ENCODE data around the gene CIZ1.
A peak's percentile ranks its signal among the peaks of the same experiment; 100 is the strongest.

CIZ1 gene

DNA sequence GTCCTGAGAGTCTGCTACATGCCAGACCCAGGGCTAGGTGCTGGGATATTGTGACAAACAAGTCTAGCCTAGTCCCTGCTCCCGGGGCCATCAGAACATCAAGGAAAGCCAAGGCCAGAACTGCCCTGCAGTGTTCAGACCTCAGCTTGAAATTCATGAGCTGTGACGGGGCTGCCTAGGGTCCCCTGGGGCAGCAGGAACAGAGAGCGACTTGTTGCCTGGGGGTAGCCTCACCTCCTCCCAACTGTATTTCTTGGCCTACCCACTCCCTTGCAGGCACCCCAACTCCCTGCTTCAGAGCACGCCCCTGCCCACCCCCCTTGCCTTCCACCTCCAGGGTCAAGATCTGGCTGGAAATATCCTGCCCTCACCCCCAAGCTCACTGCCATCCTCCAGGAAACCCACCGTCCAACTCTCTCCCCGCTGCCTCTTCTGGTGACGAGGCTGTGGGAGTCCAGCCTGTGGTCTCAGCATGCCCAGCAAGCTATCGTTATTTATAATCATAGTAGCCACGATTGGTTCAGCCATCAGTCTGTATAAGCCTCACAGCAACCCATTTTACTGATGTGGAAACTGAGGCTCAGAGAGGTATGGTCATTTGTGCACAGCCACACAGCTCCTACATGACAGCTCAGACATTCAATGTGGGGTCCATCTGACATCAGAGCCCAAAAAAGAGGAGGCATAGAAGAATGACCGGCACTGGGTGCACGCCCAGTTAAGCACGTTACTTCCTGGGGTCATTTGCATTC lies 22.6 kb upstream of the CIZ1 start:
- no peak for DNase-seq (ENCODE audit: insufficient read length, low spot score)
- FAIRE-seq, result no peak

DNA sequence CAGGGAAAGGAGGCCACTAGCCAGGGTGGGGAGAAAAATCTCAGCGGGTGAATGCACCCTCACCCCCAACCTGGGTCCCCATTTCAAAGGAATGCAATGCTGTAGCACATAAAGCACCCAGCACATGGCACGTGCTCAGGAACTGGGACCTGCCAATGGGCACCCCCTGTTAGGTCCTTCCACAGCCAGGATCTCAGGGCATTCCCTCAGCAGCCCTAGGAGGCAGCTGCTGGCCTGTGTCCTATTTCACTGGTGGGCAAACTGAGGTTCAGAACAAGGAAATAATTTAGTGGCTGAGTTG lies 20.6 kb upstream of the CIZ1 start:
- no peak for FAIRE-seq

DNA sequence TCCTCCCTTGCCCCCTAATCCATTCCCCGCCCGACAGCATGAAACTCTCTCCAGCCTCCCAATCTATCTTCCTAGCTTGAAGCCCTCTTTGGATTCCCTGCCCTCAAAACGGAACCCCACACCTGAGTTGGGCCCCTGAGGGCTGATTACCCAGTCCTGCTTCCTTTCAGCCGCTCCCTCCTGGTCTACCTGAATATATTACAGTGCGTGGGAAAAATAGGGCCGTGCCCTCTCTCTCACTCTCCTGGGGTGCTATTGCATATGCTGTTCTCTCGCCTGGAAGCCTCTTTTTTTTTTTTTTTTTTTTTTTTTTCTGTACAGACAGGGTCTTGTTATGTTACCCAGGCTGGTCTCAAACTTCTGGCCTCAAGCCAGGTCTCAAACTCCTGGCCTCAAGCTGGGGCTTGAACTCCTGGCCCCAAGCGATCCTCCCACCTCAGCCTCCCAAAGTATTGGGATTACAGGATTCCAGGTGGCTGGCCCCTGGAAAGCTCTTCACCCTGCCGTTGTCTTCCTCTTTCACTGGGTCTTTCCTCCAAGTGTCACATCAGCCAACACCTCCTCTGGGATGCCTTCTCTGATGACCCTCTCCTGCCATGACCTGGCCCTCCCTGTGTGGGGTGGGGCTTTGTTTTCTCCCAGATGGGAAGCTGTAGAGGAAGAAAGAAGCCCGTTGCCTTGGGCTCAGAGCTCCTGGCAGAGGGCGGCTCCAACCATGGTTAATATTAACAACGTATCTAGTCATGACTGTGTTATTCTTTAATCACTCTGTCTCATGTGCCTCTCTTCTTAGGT lies 20.0 kb upstream of the CIZ1 start:
- no peak for FAIRE-seq

More for the DNA sequence above, 20.6 kb upstream of the CIZ1 start:
- no peak for DNase-seq (ENCODE audit: insufficient read length, low spot score)

DNA sequence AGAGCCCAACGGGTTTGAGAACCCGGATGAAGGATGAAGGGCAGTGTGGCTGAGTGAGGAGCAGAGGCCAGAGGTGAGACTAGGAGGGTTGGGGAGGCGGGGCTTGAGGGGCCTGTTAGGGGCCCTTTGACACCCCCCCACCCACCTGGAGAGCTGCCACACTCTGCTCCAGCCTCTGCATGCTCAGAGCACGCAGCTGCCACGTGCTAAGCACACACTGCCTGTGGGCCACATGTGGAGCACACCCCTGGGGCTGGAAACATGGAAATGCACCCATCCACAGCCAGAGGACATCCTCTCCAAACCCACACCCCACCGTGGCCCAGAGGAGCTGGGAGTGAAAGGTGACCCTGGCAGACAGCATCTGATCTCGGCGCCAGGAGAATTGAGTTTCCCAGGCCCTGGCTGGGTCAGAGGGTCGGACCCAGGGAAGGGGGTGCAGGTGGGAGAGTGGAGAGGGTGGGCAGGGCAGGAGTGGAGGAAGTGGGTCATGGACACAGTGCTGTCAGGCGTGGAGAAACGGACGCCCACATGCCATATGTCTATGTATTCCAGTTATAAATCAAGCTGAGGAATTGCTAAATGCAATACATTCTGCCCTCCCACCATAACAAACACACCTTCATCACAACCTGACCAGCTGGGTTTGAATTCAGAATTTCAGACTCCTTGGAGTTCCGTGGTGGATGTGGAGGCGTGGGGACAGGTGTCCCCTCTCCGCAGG lies 17.7 kb upstream of the CIZ1 start:
- DNase-seq (ENCODE audit: insufficient read length, low spot score) (no peak), FAIRE-seq (no peak)

More for the DNA sequence above, 20.0 kb upstream of the CIZ1 start:
- DNase-seq (ENCODE audit: insufficient read length, low spot score), result no peak

DNA sequence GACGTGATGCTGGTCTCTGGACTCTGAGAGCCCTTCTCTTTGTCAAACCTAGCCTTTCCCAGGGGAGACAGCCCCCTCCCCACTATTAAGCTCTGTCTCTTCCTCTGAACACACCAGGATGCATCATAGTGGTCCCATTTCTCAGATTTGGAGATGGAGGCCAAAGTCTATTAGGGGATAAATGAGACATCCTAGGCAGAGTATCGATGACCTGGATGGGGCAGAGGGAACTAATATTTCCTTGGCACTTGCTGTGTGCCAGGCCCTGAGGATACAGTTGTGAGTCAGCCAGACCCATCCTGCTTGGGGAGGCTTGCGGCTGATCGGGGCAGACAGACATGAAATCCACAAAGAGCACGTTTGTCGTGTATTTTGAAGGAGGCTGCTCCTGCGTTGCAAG lies 17.0 kb upstream of the CIZ1 start:
- FAIRE-seq, result no peak
- DNase-seq (ENCODE audit: insufficient read length, low spot score), result no peak

DNA sequence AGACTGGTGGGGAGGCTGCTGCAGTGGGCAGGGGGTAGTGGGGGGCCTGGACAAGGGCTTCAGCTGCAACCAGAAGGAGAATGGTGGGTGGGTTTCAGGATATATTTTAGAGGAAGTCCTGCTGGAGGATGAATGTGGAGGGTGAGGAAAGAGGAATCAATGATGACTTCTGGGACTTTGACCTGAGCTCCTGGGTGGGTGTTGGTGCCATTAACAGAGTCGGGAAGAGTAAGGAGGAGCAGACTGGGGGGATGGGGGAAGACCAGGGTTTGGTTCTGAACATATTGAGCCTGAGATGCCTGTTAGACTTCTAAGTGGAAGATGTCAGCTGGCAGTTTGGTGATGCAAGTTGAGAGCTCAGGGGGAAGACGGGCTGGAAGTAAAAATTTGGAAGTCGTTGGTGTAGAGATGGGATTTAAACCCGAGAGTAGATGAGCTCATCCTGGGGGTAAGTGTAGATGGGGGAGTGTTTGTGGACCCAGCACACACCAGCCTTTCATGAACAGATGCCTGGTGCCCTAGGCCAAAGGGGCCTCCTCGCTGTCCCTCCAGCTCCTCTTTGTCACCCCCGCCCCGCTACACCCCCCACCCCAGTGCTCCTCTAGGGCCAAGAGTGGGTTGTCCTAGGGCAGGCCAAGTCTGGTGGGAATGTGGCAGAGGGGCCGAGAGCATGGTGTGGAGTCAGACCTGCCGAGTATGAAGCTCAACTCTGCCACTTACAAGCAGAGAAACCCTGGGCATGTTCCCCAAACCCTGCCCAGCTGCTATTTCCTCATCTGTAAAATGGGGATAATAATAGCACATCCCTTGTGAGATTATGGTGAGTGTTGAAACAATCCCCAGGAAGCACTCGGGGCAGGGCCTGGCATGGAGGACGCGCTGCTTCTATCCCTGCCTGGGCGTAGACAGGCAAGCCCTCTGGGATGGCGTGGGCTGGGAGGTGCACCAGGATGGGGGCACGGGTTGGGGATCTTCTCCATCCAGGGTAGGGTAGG lies 15.8 kb upstream of the CIZ1 start:
- no peak for FAIRE-seq

DNA sequence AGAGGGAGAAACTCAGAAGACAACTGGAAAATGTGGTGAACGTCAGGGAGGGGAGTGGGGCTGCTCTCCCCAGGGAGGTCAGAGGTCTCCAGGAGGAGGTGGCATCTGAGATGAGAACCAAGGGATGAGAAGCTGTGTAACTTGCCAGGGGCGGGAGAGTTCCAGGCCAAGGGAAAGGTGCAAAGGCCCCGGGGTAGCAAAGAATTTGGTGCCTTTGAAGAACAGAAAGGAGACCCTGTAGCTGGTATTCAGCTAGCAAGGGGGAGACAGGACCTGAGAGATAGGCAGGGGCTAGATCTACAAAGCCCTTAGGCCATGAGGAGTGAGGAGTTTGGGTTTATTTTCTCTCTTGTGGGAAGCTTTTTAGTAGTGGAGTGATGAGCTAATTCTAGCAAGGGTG lies 15.1 kb upstream of the CIZ1 start:
- DNase-seq (ENCODE audit: insufficient read length, low spot score) (no peak), FAIRE-seq (no peak)

More for the DNA sequence above, 15.8 kb upstream of the CIZ1 start:
- DNase-seq (ENCODE audit: insufficient read length, low spot score), result no peak

DNA sequence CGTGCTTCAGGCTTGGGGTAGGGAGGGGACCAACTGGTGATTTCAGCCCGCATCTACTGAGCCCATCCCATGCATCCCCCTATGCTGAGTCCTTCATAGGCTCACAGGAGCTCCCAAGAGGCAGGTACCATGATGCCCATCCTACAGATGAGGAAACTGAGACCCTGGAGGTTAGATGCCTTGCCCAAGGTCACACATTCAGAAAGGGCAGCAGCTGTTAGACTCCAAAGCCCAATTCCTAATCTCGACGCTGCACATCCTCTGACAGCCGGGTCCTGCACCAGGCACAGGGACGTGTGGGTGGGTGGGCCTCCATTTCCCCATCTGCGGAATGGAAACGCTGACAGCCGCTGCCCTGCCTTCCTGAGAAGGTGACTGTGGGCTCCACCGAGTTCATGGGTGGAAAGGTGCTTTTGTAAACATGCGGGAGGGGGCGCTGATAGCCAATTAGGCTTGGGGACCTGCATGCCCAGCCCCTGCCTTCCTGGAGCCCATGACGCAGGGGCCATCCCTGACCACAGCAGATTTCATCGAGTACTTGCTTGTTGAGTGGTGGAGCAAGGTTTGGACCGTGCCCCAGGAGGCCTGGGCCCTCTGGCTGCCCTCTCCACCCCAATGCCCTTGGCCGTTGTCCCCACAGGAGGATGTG lies 14.0 kb upstream of the CIZ1 start:
- FAIRE-seq, result no peak
- no peak for DNase-seq (ENCODE audit: insufficient read length, low spot score)

DNA sequence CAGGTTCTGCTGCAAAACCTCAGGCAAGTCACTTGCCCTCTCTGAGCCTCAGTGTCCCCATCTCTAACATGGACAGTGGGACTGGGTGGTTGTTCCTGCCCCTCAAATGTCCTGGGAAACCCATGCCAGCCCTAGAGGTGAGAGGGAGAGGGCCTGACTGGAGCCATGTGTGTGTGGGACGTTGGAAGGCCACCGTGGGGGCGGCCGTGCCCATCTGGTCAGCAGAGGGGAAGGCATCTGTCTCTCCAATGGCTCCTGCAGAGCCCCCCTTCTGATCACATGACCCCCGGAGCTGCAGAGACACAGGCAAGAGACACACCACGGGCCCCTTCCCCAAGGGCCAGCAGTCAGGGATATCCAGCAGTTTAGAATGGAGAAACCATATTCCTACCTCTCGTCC lies 13.5 kb upstream of the CIZ1 start:
- DNase-seq (ENCODE audit: insufficient read length, low spot score) (no peak), FAIRE-seq (no peak)

DNA sequence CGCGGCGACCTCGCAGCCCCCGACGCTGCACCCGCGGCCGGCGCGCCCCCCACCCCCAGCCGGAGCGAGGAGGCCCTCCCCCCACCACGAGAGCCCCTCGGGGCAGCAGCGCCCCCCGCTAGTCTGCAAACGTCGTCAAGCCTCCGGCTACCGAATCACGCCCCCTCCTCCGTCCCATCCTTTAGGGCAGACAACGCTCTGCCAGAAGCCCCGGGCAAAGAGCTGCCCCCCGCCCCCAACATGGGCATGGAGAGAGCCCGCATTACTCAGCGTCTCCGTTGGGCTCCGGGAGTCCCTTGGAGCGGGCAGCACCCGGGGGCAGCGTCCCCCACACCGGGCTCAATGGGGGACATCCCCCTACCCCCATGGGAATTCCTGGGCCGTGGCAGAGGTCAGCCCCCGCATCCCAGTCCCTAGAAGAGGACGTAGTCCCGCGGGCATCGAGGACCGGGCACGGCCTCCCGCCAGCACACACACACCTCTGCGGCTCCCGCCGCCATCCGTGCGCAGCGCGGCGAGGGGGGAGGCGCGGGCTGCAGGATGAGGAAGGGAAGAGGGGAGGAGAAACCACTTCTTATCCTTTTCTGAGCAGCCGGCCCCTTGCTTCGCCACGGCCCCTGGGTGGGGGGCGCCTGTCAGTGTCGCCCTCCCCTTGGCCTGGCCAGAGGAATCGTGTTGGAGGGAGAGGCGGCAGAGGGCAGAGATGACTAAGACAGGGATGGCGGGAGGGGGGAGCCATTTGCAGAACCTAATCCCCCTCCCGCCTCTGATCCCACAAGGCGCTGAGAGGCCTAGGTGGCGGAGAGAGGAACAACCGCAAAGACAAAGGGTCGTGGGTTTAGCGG lies 12.6 kb upstream of the CIZ1 start:
- peak; percentile 53 for DNase-seq (ENCODE audit: insufficient read length, low spot score)
- no peak for FAIRE-seq

DNA sequence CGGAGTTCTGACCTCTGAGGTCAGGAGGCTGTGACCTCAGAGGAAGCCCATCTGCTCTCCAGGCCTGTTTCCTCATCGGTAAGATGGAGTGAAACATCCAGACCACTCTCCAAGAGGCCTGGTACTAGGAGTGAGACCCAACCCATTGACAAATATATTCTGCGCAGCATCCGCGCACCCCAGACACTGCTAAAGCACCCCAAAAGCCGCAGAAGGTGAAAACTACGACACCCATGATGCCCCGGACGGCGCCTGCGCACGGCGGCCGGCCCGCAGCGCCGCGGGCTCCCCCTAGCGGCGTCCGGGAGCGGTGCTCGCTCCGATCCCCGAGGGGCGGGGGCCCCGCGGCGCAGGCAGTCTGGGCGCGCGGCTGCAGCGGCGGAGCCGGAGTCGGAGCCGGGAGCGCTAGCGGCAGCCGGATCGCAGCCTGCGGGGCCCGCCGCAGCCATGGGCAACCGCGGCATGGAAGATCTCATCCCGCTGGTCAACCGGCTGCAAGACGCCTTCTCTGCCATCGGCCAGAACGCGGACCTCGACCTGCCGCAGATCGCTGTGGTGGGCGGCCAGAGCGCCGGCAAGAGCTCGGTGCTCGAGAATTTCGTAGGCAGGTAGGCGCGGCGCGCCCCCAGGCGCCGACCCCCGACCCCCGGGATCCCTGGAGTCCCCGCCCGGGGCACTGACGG lies 11.8 kb upstream of the CIZ1 start, which contains the start of gene DNM1:
Gene DNM1, plus strand, starts transcription at position 356 of the 683 bp plus-strand sequence. Its CDS starts 92 bp downstream, at position 448.
- FAIRE-seq (no peak), DNase-seq (ENCODE audit: insufficient read length, low spot score) (peak; percentile 85)

DNA sequence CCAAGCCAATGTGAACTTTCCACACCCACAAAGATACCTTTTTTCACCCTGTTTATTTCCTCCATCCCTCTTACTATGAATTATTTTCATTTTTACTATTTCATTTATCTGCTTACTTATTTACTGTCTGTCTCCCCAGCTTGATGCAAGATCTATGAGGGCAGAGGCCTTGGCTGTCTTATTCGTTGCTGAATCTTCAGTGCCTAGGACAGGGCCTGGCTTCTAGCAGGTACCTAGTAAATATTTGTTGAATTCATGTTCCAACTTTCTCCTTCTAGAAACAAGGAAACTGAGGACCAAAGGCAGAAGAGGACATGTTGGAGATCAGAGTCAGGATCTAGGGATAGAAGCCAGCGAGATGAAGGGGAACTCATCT lies 11.3 kb upstream of the CIZ1 start:
- no peak for FAIRE-seq
- no peak for DNase-seq (ENCODE audit: insufficient read length, low spot score)

DNA sequence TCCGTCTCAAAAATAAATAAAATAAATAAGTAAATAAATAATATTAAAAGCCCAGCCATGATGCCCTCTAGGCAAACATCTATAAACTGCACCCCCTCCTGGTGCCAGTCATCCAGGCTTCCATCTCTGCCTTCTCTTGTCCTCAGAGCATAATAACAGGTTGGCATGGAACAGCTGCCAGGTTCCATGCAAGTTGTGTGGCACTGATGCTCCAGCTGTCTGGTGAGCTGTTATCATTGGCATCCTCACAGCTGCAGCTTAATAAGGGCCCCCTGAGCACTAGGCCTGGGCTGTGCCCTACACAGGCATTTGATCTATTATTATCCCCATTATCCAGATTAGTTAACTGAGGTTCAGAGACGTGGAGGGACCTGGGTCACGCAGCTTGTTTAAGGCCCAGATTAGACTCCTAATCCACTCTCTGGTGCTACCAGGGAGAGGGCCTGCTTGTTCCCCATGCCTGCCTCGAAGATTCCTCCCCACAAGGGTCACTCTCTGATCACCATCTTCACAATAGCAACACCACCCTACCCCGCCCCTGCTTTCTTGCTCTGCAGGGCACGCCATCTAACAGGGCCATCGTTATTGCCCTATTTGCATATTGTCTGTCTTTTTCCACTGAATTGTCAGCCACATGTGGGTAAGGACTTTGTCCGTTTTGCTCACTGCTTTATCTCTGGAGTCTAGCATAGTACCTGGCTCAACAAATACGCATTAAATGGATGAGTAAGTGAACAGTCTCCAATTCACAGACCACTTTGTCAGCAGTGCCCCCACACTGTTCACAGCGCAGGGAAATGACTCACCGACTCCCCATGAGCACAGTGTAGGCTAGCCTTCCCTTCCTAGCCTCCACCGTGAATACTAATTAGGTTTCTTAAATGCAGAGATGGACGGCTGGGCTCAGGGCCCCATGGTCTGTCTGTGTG lies 10.3 kb upstream of the CIZ1 start:
- DNase-seq (ENCODE audit: insufficient read length, low spot score) (no peak), FAIRE-seq (no peak)

DNA sequence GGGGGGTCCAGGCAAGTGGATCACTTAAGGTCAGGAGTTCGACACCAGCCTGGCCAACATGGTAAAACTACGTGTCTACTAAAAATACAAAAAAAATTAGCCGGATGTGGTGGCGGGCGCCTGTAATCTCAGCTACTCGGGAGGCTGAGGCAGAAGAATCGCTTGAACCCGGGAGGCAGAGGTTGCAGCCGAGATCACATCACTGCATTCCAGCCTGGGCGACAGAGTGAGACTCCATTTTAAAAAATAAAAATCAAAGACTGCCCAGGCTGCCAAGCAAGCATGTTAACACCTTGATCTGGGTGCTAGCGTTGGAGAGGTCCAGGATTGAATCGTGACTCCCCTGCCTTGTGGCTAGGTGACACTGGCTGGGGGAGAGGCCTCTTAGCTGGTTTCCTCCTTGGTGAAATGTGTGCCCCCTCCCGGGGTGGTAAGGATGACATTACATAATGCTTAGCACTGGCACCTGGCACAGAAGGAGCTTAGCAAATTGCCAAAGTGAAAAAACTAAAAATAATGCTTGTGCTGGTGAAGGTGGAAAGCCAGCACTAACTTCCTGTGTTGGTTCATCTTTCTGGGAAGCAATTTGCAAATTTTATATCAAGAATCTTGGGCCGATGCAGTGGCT lies 2.2 kb upstream of the CIZ1 start:
- no peak for DNase-seq (ENCODE audit: insufficient read length, low spot score)
- no peak for FAIRE-seq

DNA sequence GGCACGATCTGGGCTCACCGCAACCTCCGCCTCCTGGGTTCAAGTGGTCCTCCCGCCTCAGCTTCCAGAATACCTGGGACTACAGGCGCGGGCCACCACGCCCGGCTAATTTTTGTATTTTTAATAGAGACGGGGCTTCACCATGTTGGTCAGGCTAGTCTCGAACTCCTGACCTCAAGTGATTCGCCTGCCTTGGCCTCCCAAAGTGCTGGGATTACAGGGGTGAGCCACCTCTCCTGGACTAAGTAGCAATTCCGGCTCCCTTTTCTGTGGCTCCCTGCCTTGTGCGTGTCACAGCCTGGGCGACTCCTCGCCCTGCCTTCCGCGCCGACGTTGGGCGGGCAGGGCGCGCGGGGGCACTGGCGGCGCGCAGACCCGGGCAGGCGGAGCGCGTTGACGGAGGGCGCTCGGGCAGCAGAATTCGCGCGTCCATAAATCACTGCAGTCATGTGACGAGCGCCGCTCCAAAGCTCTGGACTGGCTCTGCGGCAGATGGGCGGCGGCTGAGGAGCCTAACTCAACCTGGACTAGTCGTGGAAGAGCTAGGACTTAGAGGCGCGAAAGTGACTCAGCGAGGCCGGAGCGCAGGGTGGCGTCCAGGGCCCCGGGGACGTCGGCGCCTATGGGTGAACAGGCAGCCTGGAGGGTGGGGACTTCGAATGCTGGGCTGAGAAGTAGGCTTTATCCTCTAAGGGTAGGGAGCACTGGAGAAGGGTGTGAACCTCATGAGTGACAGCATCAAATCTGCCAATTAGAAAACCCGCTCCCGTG lies 1.4 kb upstream of the CIZ1 start:
- DNase-seq (ENCODE audit: insufficient read length, low spot score) (no peak), FAIRE-seq (no peak)

All from HTR-8/SVneo (cell line).